WI38 (cell line): ENCODE data around the gene TOP3A.

Experiments used
- H3K4me3 ChIP-seq: 2 replicates; pipeline ENCODE4 v1.5.1; 2011; ENCODE audit warnings: low read depth, mild to moderate bottlenecking, control low read depth, low read length
- CTCF ChIP-seq: IDR thresholded peaks from 2 replicates; pipeline ENCODE4 v1.5.1; 2012; ENCODE audit warnings: low read depth, mild to moderate bottlenecking, control low read depth, low read length

TOP3A gene

GRCh38 chr17:18241229-18241871, 73.4 kb downstream of the TOP3A start:
- no peak for TF ChIP-seq CTCF
- no peak overlapping the region for H3K4me3 ChIP-seq

- H3K4me3 ChIP-seq, result no peak overlapping the region
- TF ChIP-seq CTCF, result no peak
Measured at GRCh38 chr17:18240449-18240848, 74.3 kb downstream of the TOP3A start.

GRCh38 chr17:18238299-18238698, 76.5 kb downstream of the TOP3A start:
- TF ChIP-seq CTCF, result no peak

GRCh38 chr17:18237461-18237860, 77.3 kb downstream of the TOP3A start:
- H3K4me3 ChIP-seq, result no peak overlapping the region
- no peak for TF ChIP-seq CTCF

More at GRCh38 chr17:18238299-18238698, 76.5 kb downstream of the TOP3A start:
- no peak overlapping the region for H3K4me3 ChIP-seq

- no peak for TF ChIP-seq CTCF
Measured at GRCh38 chr17:18236494-18236893, 78.3 kb downstream of the TOP3A start.

GRCh38 chr17:18235743-18236256, 79.0 kb downstream of the TOP3A start:
- no peak overlapping the region for H3K4me3 ChIP-seq
- no peak for TF ChIP-seq CTCF

More at GRCh38 chr17:18236494-18236893, 78.3 kb downstream of the TOP3A start:
- no peak overlapping the region for H3K4me3 ChIP-seq

- TF ChIP-seq CTCF, result no peak
- no peak overlapping the region for H3K4me3 ChIP-seq
Measured at GRCh38 chr17:18234853-18235380, 79.9 kb downstream of the TOP3A start.
